K562 (cell line): Measurements from ENCODE around the gene ZNF723. TPM values are rescaled to one million over a fixed set of nuclear protein-coding genes. Genes with fewer than 3 reads are reported as not detected.

Experiments
- ATAC-seq: fragments of 200-7000 bp; cut with Tn5 transposase; 3 replicates; pipeline ENCODE4 v1.9.1; 2020; ENCODE audit warnings: moderate library complexity
- BruUV-seq: library from RNA; stranded (reverse); fragments of 400-500 nt; replicated peaks from 2 replicates; lab custom pipeline; 2021; lab: Mats Ljungman, UMichigan
- CTCF ChIA-PET: fragments of 300-600 bp; formaldehyde crosslinking; extraction: SDS; loops from one replicate; lab custom pipeline; 2021; ENCODE audit warnings: low intra/inter-chr PET ratio; lab: Yijun Ruan, JAX
- POLR2A ChIA-PET: fragments of 300-600, 350-650 bp; sonication (Branson Sonifier 250); formaldehyde crosslinking; extraction: SDS; loops from one replicate; lab custom pipeline; 2021; ENCODE audit warnings: antibody characterized with exemption, inconsistent platforms; lab: Yijun Ruan, JAX
- DNase-seq, 4 experiments: peaks; one replicate each; pipeline versions ENCODE4 v3.0.0 to v3.0.0-alpha.2; 2011 to 2018; ENCODE audit warnings: low spot score in 3 of 4, mixed read lengths in 3 of 4; ENCODE audit errors: extremely low read depth in 1 of 4
- FAIRE-seq: peaks from 2 replicates; lab custom pipeline; 2011; peaks lifted over from hg19 to GRCh38; lab: Jason Lieb, UNC
- H2AFZ ChIP-seq: 2 replicates; pipeline ENCODE4 v1.6.0; 2011; ENCODE audit warnings: low read depth, low read length, control low read depth, inconsistent platforms
- H3K27ac ChIP-seq: fragments of 200-600 bp; 3 replicates; pipeline ENCODE4 v1.8.0; 2011; ENCODE audit warnings: low read depth, mild to moderate bottlenecking, control low read depth, inconsistent platforms, low read length, moderate library complexity, mixed read lengths; ENCODE audit errors: extremely low read depth
- H3K27me3 ChIP-seq, 2 experiments: fragments of 300-600 bp in 1 of 2; 2 replicates in 1 of 2; 3 replicates in 1 of 2; pipeline versions ENCODE4 v1.6.0 to v1.8.0; 2011; ENCODE audit warnings: inconsistent platforms in 2 of 2, low read length in 2 of 2, mild to moderate bottlenecking in 1 of 2, mixed read lengths in 1 of 2, moderate library complexity in 1 of 2; ENCODE audit not compliant: control insufficient read depth in 2 of 2, insufficient read depth in 2 of 2
- H3K36me3 ChIP-seq: fragments of 300-600 bp; 3 replicates; pipeline ENCODE4 v1.8.0; 2011; ENCODE audit warnings: mild to moderate bottlenecking, low read length, inconsistent platforms; ENCODE audit not compliant: control insufficient read depth, insufficient read depth
- H3K4me1 ChIP-seq, 2 experiments: fragments of 200-600 bp in 1 of 2; replicated peaks in 1 of 2; 2 replicates in 1 of 2; 3 replicates in 1 of 2; pipeline versions ENCODE4 v1.5.1 to v1.8.0; 2011; ENCODE audit warnings: inconsistent platforms in 2 of 2, low read length in 2 of 2, mild to moderate bottlenecking in 1 of 2, mixed read lengths in 1 of 2, moderate library complexity in 1 of 2; ENCODE audit not compliant: control insufficient read depth in 2 of 2, insufficient read depth in 2 of 2
- H3K4me2 ChIP-seq: 2 replicates; pipeline ENCODE4 v1.6.1; 2011; ENCODE audit warnings: low read length, control low read depth, inconsistent platforms, mixed read lengths; ENCODE audit not compliant: insufficient read depth
- H3K4me3 ChIP-seq: fragments of 200-600 bp; sonication (generic), shearing (Covaris generic); 2 replicates; pipeline ENCODE4 v1.5.1; 2016; ENCODE audit warnings: control low read depth, inconsistent platforms
- H3K79me2 ChIP-seq: fragments of 200-600 bp; 3 replicates; pipeline ENCODE4 v1.8.0; 2011; ENCODE audit warnings: low read length, inconsistent platforms; ENCODE audit not compliant: control insufficient read depth, insufficient read depth
- H3K9ac ChIP-seq, 2 experiments: 2 replicates each; pipeline versions ENCODE4 v1.6.0 to v1.6.1; 2011; ENCODE audit warnings: low read depth in 2 of 2, low read length in 2 of 2, control low read depth in 1 of 2, inconsistent platforms in 1 of 2, mild to moderate bottlenecking in 1 of 2, mixed read lengths in 1 of 2; ENCODE audit not compliant: insufficient read depth in 1 of 2
- H3K9me1 ChIP-seq: one replicate; pipeline ENCODE4 v1.6.0; 2011; ENCODE audit warnings: inconsistent platforms, mild to moderate bottlenecking, low read length, moderate library complexity; ENCODE audit not compliant: control insufficient read depth, insufficient read depth
- H3K9me3 ChIP-seq: replicated peaks from 2 replicates; pipeline ENCODE4 v1.5.1; 2011; ENCODE audit warnings: low read depth, low read length, inconsistent platforms; ENCODE audit not compliant: control insufficient read depth, insufficient read depth
- H4K20me1 ChIP-seq: replicated peaks from 2 replicates; pipeline ENCODE4 v1.6.1; 2011; ENCODE audit warnings: low read length, inconsistent platforms, mixed read lengths; ENCODE audit not compliant: control insufficient read depth, insufficient read depth
- HLTF ChIP-seq: fragments of 450-650 bp; IDR thresholded peaks from 2 replicates; pipeline ENCODE4 v1.6.1; 2016
- MEIS2 ChIP-seq: fragments of 450-650 bp; IDR thresholded peaks from 2 replicates; pipeline ENCODE4 v1.6.1; 2014; ENCODE audit warnings: mild to moderate bottlenecking; ENCODE audit not compliant: partially characterized antibody
- NRF1 ChIP-seq, 2 experiments: fragments of 450-650 bp; IDR thresholded peaks in 1 of 2; conservative IDR thresholded peaks in 1 of 2; 2 replicates each; pipeline ENCODE4 v1.6.1; 2014; ENCODE audit warnings: mild to moderate bottlenecking in 2 of 2
- POLR3G ChIP-seq: IDR thresholded peaks from 2 replicates; pipeline ENCODE4 v1.6.1; 2011; ENCODE audit not compliant: insufficient read length, insufficient replicate concordance; ENCODE audit errors: extremely low read depth
- PYGO2 ChIP-seq: fragments of 450-650 bp; IDR thresholded peaks from 2 replicates; pipeline ENCODE4 v1.6.1; 2016; ENCODE audit warnings: mild to moderate bottlenecking, missing genetic modification characterization, moderate library complexity, missing compliant biosample characterization
- ZBTB12 ChIP-seq: fragments of 250-450 bp; sonication (Bioruptor Pico); IDR thresholded peaks from 2 replicates; pipeline ENCODE4 v1.4.0; 2020
- ZNF274 ChIP-seq: IDR thresholded peaks from 2 replicates; pipeline ENCODE4 v1.6.1; 2011; ENCODE audit warnings: low read depth, mild to moderate bottlenecking, low read length, moderate library complexity, borderline replicate concordance
- ZNF384 ChIP-seq: IDR thresholded peaks from 2 replicates; pipeline ENCODE4 v1.6.1; 2012; ENCODE audit warnings: low read depth, low read length, improper control_type of control experiment
- ZNF668 ChIP-seq: fragments of 250-450 bp; sonication (Bioruptor Pico); IDR thresholded peaks from 2 replicates; pipeline ENCODE4 v1.8.0; 2022; ENCODE audit warnings: mild to moderate bottlenecking, inconsistent platforms
- WGBS: fragments of 100-300 bp; shearing (Covaris generic); methylation state at CpG from one replicate; pipeline ENCODE4 v1.1.6; 2016; ENCODE audit warnings: low coverage, mixed read lengths; ENCODE audit not compliant: insufficient coverage; ENCODE audit errors: missing lambda C conversion rate; 5-methylcytosine and 5-hydroxymethylcytosine counted together
- in situ Hi-C: fragments of 300-500 bp; cut with MboI; formaldehyde crosslinking; loops from 4 replicates; pipeline ENCODE4 v1.15.0; 2018; ENCODE audit warnings: inconsistent platforms, mixed read lengths
- intact Hi-C: fragments of 100-400 bp; cut with micrococcal nuclease; formaldehyde crosslinking; loops from 2 replicates; pipeline ENCODE4 v1.14.2; 2022
- polyA plus RNA-seq, 8 experiments: library from polyadenylated mRNA; depleted of rRNA in 4 of 8; stranded (reverse) in 5 of 8; unstranded in 3 of 8; fragments of >200 nt; fragmentation: Nextera tagmentation in 2 of 8; fragmentation: Illumina TruSeq in 1 of 8; extraction: Ambion mirVana in 2 of 8; extraction: Trizol in 1 of 8; gene quantifications; 2 replicates each; pipeline versions ENCODE4 v1.2.1 to v1.2.3, GENCODE V29; 2011 to 2014; ENCODE audit warnings: inconsistent platforms in 1 of 8, missing spikeins in 1 of 8
- total RNA-seq, 7 experiments: library from RNA; depleted of rRNA in 6 of 7; stranded (reverse); fragments of >200 nt in 6 of 7; fragmentation: Illumina TruSeq in 2 of 7; extraction: Trizol in 2 of 7; gene quantifications; 2 replicates each; pipeline versions ENCODE4 v1.2.1 to v1.2.3, GENCODE V29; 2011 to 2021; ENCODE audit warnings: low replicate concordance in 1 of 7

The ZNF723 gene
- total and polyA plus RNA-seq, 9 of the 15 experiments (the other 6 are each of a cell fraction or from before 2014, with no cell fraction given) = 0.07 to 0.18 (median 0.11) TPM; not detected in 6

- TF ChIP-seq MEIS2 (no peak), POLR3G (no peak), PYGO2 (tag) (no peak), NRF1 (conservative IDR thresholded peaks at IDR 0.05 in 1 of 2, IDR thresholded peaks at IDR 0.05 in 1 of 2) (no peak), ZNF668 (CRISPR knock-in tag) (no peak), ZNF384 (no peak), HLTF (no peak), ZNF274 (no peak), ZBTB12 (CRISPR knock-in tag) (no peak)
- no peaks in the 10 kb centered on the region for H3K79me2 ChIP-seq
- H3K4me3 ChIP-seq = no peak overlapping the region
- no peaks in the 10 kb centered on the region for H3K4me1 ChIP-seq
- intact Hi-C loops (no loop called here), in situ Hi-C loops (no loop called here)
- ATAC-seq (no peak), DNase-seq (no peak), FAIRE-seq (no peak)
- H4K20me1 ChIP-seq = no peaks in the 10 kb centered on the region
- no peaks in the 10 kb centered on the region for H3K9me3 ChIP-seq
- no peak overlapping the region for H3K9ac ChIP-seq
- H3K27me3 ChIP-seq = no peaks in the 10 kb centered on the region
- no peak overlapping the region for H2AFZ ChIP-seq
- no peak overlapping the region for H3K27ac ChIP-seq
- no peaks in the 10 kb centered on the region for H3K36me3 ChIP-seq
- no TSS peak for BruUV-seq
- CTCF ChIA-PET = no interaction called here
- POLR2A ChIA-PET = no interaction called here
- H3K9me1 ChIP-seq = no peaks in the 10 kb centered on the region
- H3K4me2 ChIP-seq = no peak overlapping the region
- WGBS = 0% methylated on average over 11 of the region's 11 CpGs
Observed at GRCh38 chr19:22806418-22806817, 25.7 kb upstream of the ZNF723 start.
